Stimulated activated CD8-positive, alpha-beta memory T cell treated with anti-CD3 and anti-CD28 coated beads, Interleukin-15, amount 100 ng/mL, for 4 hours (primary cell): Measurements from ENCODE around the gene CACNA1D.

Source experiments
- DNase-seq, 2 donors: peaks; one replicate each; pipeline ENCODE4 v3.0.0-alpha.2; 2020; ENCODE audit warnings: low read depth in 2 of 2

Gene CACNA1D

GRCh38 chr3:53688989-53689388 is 194.6 kb downstream of the CACNA1D start:
- DNase-seq: no peak

DNA sequence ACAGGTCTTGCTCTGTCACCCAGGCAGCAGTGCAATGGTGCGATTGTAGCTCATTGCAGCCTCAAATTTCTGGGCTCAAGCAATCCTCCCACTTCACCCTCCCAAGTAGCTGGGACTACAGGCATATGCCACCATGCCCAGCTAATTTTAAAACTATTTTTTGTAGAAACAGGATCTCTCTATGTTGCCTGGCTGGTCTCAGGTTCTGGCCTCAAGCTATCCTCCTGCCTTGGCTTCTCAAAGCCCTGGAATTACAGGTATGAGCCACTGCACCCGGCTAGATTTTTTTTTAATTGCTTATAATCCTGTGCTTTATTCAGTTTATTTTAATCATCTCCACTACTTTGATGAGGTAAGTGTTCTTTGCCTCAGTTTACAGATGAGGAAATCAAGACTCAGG is 195.3 kb downstream of the CACNA1D start:
- no peak for DNase-seq

- DNase-seq: no peak
Observed at GRCh38 chr3:53690521-53690920, 196.1 kb downstream of the CACNA1D start.

DNA sequence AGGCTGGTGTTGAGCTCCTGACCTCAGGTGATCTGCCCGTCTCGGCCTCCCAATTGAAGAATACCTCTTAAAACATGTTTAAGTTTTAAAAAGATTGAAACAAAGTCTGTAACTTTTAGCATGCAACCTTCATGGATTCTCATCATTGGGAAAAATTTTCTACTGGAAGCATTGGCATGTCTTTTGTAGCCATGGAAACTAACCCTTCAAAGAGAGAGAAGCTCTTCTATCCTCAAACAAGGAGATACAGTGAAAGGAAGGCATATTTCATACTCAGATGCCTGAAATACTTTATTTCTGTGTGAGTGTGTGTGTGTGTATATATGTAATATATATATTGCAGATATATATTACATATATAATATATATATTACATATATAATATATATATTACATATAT is 196.9 kb downstream of the CACNA1D start:
- DNase-seq: no peak

DNA sequence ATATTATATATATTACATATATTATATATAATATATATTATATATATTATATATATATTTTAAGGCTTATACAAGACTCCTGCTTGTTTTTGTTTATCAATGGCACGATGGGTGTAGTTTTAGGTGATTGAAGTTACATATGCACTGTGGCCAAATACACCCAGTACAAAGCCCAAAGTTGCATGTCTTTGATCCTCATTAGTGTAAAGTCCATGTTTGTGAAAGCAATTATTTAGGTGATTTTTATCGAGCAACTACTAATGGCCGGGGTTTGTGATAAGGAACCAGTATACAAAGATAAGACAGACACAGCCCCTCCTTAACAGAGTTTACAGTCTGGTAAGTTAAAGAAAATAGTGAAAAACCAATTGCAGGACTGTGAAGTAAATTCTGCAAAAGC is 197.5 kb downstream of the CACNA1D start:
- no peak for DNase-seq

DNA sequence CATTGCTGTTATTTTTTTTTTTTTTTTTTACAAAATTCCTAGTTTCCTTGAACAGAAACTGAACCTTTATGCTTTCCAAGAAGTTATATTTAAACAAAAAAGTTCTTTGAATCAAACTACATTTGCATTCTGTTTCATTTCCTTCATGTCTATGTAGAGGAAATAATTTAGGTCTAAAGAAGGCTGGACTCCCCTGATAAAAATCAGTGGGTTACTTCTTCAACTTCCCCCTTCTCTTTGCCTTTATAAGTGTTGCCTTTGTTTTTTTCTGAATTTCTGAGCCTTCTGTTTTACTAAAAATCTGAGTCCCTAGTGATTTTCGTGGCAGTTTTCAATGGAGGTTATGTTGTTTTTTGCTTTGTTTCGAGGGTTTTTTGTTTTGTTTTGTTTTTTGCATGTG is 199.0 kb downstream of the CACNA1D start:
- DNase-seq: no peak

GRCh38 chr3:53694046-53694445 is 199.6 kb downstream of the CACNA1D start:
- no peak for DNase-seq

DNA sequence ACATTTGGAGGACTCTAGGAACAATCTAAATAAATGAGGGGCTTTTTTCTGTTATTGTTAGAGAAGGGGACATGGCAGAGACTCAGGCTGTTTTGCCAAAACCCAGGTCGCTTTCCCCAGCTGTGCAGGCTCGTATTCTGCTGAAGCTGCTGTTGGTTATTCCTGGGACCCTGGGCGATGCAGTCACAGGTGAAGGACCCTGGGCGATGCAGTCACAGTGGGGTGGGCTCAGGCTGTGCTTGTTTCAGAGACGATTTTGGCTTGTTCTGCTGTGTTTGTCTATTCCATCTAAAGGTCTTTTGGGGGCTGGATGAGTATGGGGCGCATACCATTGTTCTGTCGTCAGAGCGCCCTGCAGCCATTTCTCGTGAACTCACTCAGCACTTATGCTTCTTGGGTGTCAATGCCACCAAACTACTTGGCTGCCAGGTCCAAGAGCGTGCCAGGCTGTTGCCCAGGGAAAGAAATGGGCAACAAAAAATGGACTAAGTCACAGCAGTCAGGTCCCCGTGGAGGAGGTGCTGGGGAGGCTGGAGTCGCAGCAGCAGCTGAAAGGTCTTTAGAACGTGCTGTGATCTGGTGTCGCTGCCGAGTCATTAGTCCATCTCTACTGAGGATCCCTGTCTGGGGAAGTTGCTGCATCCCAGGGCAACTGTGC is 200.4 kb downstream of the CACNA1D start:
- no peak for DNase-seq

GRCh38 chr3:53695324-53695690 is 200.9 kb downstream of the CACNA1D start:
- no peak for DNase-seq

- DNase-seq: no peak
Observed at GRCh38 chr3:53696401-53697172, 202.2 kb downstream of the CACNA1D start.

GRCh38 chr3:53700441-53700840 is 206.0 kb downstream of the CACNA1D start:
- no peak for DNase-seq

DNA sequence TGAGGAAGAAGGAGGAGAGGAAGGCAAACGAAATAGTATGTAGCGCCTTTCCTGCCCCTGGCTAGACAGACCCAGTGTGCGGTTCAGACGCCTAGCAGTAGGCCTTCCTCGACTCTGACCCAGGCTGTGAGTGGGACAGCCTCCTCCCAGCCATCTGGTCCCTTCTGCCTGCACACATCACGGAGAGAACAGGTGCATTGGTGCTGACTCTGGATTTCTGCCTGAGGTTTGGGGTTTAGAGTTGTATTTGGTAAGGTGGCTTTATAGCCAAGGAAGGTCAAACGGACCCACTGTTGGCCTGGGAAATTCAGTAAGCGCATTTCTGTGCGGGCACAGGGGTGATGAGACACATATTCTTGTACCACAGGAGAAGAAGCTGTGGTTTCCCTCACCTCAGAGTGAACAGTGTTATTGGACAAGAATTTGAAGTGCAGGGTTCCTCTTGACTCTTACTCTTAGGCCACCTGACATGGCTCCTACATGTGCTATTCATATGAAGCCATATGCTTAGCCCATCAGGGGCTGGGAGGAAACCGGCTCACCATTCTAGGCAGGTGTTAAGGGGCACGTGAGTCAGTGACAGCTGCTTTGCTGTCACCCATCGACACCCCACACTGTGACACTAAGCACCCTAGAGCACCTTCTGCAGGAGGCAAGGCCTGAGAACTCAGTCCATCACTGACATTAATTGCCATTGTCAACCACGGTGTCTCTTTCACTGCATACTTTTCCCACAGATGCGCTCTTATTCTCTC is 208.5 kb downstream of the CACNA1D start:
- no peak for DNase-seq

- no peak for DNase-seq
Observed at GRCh38 chr3:53703630-53704362, 209.4 kb downstream of the CACNA1D start.

- no peak for DNase-seq
Observed at GRCh38 chr3:53704363-53704725, 209.9 kb downstream of the CACNA1D start.

DNA sequence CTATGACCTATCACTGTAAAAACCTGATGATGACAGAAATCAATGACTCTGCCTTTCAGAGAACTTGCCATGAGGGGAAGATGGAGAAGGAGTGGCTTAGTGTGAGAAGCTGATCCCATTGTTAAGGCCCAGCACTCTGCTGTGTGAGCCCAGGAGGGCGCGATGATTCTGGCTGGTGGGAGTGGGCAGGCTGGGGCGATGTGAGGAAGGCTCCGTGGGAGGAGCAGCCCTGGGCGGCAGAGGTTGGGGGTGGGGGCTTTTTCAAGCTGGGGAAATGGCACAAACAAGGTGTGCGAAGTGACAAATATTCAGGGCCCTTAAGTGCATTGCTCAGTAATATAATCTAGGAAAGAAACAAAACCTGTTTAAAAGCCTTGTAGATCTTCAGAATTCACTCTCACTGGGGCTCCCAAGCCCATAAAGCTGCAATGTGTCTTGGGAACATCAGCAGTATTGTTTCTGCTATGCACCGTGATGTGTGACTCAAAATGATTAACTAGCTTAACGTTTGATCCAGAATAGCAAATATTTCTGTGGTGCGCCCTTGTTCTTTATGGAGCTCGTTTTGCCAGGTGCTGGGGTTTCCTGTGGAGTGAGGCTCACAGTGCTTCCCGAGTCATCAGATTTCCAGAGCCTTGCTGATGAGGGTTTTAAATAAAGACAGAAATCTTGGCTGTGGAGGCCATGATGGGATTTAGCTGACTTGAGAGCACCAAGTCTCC is 210.8 kb downstream of the CACNA1D start:
- no peak for DNase-seq

DNA sequence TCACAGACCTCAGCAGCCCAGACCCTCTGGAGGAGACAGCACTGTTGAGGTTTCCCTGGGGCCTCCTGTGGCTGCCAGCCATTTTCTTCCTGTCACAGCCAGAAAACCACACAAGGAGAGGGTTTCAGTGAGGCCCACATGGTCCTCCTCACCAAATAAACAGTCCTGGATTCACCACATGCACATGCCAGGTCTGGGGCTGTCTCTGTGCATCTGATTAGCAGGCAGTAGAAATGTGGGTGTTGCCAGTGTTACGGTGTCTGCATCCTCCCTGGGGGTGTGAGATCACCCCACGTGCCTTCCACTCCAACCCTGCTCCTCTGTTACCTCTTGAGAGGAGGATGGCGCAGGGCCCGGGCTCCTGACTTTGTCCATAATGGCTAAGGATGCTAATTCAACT is 211.4 kb downstream of the CACNA1D start:
- no peak for DNase-seq

- no peak for DNase-seq
Observed at GRCh38 chr3:53707222-53707621, 212.8 kb downstream of the CACNA1D start.

DNA sequence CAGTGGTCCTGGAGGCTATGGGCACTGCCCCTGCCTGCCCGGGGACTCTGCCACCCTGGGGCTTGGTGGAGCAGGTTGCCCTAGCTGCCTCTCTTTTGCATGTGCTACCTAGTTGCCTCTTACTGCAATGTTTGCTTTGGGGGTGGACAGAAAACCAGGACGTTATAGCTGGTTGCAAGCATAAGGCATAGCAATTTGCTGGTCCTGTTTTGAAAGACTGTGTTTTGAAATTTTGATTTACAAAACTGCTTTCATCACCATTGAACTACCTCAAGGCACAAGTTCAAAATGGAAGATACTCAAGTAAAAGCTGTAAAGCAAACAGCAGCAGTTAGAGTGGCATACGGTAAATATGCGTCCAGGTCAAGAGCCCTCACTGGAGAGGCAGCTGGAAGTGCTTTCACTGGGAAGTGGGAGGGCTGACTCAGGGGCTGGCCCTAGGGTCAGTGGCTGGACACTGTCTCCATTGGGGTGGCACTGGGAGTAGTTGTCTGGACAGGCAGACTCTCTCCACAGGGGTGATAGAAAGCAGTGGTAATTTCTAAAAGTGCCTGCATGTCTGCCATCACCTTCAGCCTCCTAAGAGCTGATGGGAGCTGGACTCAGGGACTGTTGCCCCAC is 213.7 kb downstream of the CACNA1D start:
- DNase-seq: no peak

- DNase-seq: no peak
Observed at GRCh38 chr3:53709256-53709655, 214.8 kb downstream of the CACNA1D start.

DNA sequence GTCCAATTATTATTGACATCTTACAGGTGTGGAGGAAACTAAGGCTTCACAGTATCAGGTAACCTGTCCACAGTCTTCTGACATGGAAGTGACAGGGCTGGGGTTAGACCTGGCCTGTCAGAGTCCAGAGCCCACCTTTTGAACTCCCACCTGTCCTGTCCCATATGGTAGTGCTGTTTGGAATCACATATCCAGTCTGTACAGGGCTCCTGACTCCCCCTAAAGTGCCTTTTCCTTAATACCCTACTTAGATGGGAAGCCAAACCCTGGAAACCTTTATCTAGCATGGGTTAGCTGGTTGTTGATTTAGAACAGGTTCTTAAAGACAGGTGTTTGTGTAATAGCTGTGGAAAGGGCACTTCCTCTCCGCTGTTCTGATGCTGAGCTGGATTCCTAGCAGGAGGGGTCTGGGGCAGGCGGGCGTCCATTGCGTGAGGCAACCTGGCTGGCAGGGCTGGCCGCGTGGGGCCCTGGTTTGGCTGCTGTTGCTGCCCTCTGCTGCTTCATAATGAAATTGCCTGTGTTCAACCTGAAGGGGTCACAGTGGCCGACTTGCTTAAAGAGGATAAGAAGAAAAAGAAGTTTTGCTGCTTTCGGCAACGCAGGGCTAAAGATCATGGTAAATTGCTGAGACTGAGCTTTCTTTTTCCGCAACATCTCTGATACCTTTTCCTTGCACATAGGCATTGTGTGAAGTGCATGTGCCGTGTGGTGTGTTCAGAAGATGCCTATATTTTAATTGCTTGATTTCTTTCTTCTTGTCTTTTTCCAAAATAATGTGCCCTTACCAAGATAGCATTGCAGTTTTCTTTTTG is 215.7 kb downstream of the CACNA1D start:
- peak in 1 of 2 donors; percentile 13 for DNase-seq
